Islet precursor cell (in vitro differentiated cells): ENCODE results near the gene ZNF536.
A peak's percentile ranks its signal among the peaks of the same experiment; 100 is the strongest.

Source experiments
- DNase-seq: peaks from one replicate; pipeline ENCODE4 v3.0.0-alpha.2; 2018

ZNF536 gene

GRCh38 chr19:30539981-30540380 is 167.8 kb downstream of the ZNF536 start:
- DNase-seq = peak; percentile 30

- DNase-seq = peak; percentile 26
Observed at GRCh38 chr19:30540761-30541160, 168.6 kb downstream of the ZNF536 start.

GRCh38 chr19:30541575-30541974 is 169.4 kb downstream of the ZNF536 start:
- DNase-seq = no peak

- peak; percentile 43 for DNase-seq
Observed at GRCh38 chr19:30543243-30543945, 171.2 kb downstream of the ZNF536 start.

GRCh38 chr19:30545752-30546151 is 173.6 kb downstream of the ZNF536 start:
- DNase-seq = peak; percentile 24

- DNase-seq = peak; percentile 19
Observed at GRCh38 chr19:30546332-30546731, 174.1 kb downstream of the ZNF536 start.

GRCh38 chr19:30547246-30547645 is 175.1 kb downstream of the ZNF536 start:
- no peak for DNase-seq

- peak; percentile 40 for DNase-seq
Observed at GRCh38 chr19:30549151-30549550, 177.0 kb downstream of the ZNF536 start.

GRCh38 chr19:30551271-30551670 is 179.1 kb downstream of the ZNF536 start:
- DNase-seq = peak; percentile 35

GRCh38 chr19:30552593-30552992 is 180.4 kb downstream of the ZNF536 start:
- DNase-seq = peak; percentile 9

- no peak for DNase-seq
Observed at GRCh38 chr19:30555075-30555790, 183.0 kb downstream of the ZNF536 start.

GRCh38 chr19:30555791-30556110 is 183.6 kb downstream of the ZNF536 start:
- no peak for DNase-seq

GRCh38 chr19:30556230-30556711 is 184.1 kb downstream of the ZNF536 start:
- DNase-seq = peak; percentile 56

- peak; percentile 29 for DNase-seq
Observed at GRCh38 chr19:30557212-30557611, 185.0 kb downstream of the ZNF536 start.

- peak; percentile 25 for DNase-seq
Observed at GRCh38 chr19:30557927-30558557, 185.9 kb downstream of the ZNF536 start.

- DNase-seq = peak; percentile 11
Observed at GRCh38 chr19:30558793-30559192, 186.6 kb downstream of the ZNF536 start.

- no peak for DNase-seq
Observed at GRCh38 chr19:30559446-30559845, 187.3 kb downstream of the ZNF536 start.

- DNase-seq = peak; percentile 14
Observed at GRCh38 chr19:30562981-30563380, 190.8 kb downstream of the ZNF536 start.

GRCh38 chr19:30563691-30564090 is 191.5 kb downstream of the ZNF536 start:
- peak; percentile 14 for DNase-seq

- DNase-seq = peak; percentile 31
Observed at GRCh38 chr19:30564551-30565011, 192.4 kb downstream of the ZNF536 start.

- no peak for DNase-seq
Observed at GRCh38 chr19:30565636-30566035, 193.5 kb downstream of the ZNF536 start.

- DNase-seq = no peak
Observed at GRCh38 chr19:30566681-30567420, 194.7 kb downstream of the ZNF536 start.
